Keratinocyte (primary cell): ENCODE results near the gene CA5A. TPM values are rescaled to one million over a fixed set of nuclear protein-coding genes. Genes with fewer than 3 reads are reported as not detected.

ENCODE experiments used
- DNase-seq: peaks from one replicate; pipeline ENCODE4 v3.0.0-alpha.2; 2011; ENCODE audit warnings: low read depth, missing footprints, low spot score
- FAIRE-seq: peaks from 2 replicates; lab custom pipeline; 2011; peaks lifted over from hg19 to GRCh38; lab: Jason Lieb, UNC
- H2AFZ ChIP-seq: 2 replicates; pipeline ENCODE4 v1.6.0; 2012; ENCODE audit warnings: low read length, control low read depth, inconsistent platforms; ENCODE audit not compliant: control insufficient read depth
- H3K27ac ChIP-seq: 2 replicates; pipeline ENCODE4 v1.5.1; 2011; ENCODE audit warnings: low read length; ENCODE audit not compliant: control insufficient read depth, insufficient read depth
- H3K27me3 ChIP-seq: 3 replicates; pipeline ENCODE4 v1.6.0; 2011; ENCODE audit warnings: low read length; ENCODE audit not compliant: control insufficient read depth, insufficient read depth; ENCODE audit errors: extremely low read depth
- H3K36me3 ChIP-seq, 2 experiments: 2 replicates in 1 of 2; 3 replicates in 1 of 2; pipeline ENCODE4 v1.5.1; 2011; ENCODE audit warnings: low read length in 2 of 2, mild to moderate bottlenecking in 1 of 2; ENCODE audit not compliant: control insufficient read depth in 2 of 2, insufficient read depth in 2 of 2; ENCODE audit errors: extremely low read depth in 1 of 2
- H3K4me1 ChIP-seq: 3 replicates; pipeline ENCODE4 v1.5.1; 2011; ENCODE audit warnings: low read length; ENCODE audit not compliant: control insufficient read depth, insufficient read depth; ENCODE audit errors: extremely low read depth
- H3K4me2 ChIP-seq: 3 replicates; pipeline ENCODE4 v1.6.0; 2011; ENCODE audit warnings: low read depth, low read length; ENCODE audit not compliant: control insufficient read depth, insufficient read depth; ENCODE audit errors: extremely low read depth
- H3K4me3 ChIP-seq, 3 experiments: fragments of 200-600 bp in 1 of 3; sonication (generic) in 1 of 3; 2 replicates in 2 of 3; 3 replicates in 1 of 3; pipeline ENCODE4 v1.5.1; 2011 to 2016; ENCODE audit warnings: low read length in 3 of 3, mild to moderate bottlenecking in 3 of 3, control low read depth in 2 of 3, inconsistent platforms in 1 of 3, low read depth in 1 of 3, mixed read lengths in 1 of 3, mixed run types in 1 of 3, moderate library complexity in 1 of 3; ENCODE audit not compliant: control insufficient read depth in 2 of 3, insufficient read depth in 2 of 3; ENCODE audit errors: extremely low read depth in 1 of 3
- H3K79me2 ChIP-seq: 2 replicates; pipeline ENCODE4 v1.6.0; 2012; ENCODE audit warnings: low read length; ENCODE audit not compliant: control insufficient read depth, insufficient read depth
- H3K9ac ChIP-seq: 3 replicates; pipeline ENCODE4 v1.6.0; 2011; ENCODE audit warnings: low read length; ENCODE audit not compliant: control insufficient read depth, insufficient read depth; ENCODE audit errors: extremely low read depth
- H3K9me1 ChIP-seq: 3 replicates; pipeline ENCODE4 v1.6.0; 2011; ENCODE audit warnings: low read length; ENCODE audit not compliant: control insufficient read depth, insufficient read depth; ENCODE audit errors: extremely low read depth
- H3K9me3 ChIP-seq: 2 replicates; pipeline ENCODE4 v1.5.1; 2012; ENCODE audit warnings: low read depth, low read length; ENCODE audit not compliant: control insufficient read depth
- H4K20me1 ChIP-seq: 3 replicates; pipeline ENCODE4 v1.6.0; 2011; ENCODE audit warnings: low read length; ENCODE audit not compliant: control insufficient read depth, insufficient read depth; ENCODE audit errors: extremely low read depth
- EZH2 ChIP-seq: IDR thresholded peaks from one replicate; pipeline ENCODE4 v1.6.1; 2012; ENCODE audit warnings: inconsistent platforms, mild to moderate bottlenecking, low read length, moderate library complexity
- dilution Hi-C: fragments of 300-500 bp; cut with MboI; formaldehyde crosslinking; loops from one replicate; pipeline ENCODE4 v1.7.0; 2020; ENCODE audit warnings: low sequenced_read_pairs; ENCODE audit not compliant: extremely low pct_ligation_motif_present
- polyA plus RNA-seq, 5 experiments: library from polyadenylated mRNA; depleted of rRNA in 3 of 5; stranded (reverse) in 3 of 5; stranded (forward) in 1 of 5; unstranded in 1 of 5; fragments of >200 nt; gene quantifications; 1 replicate in 1 of 5; 2 replicates in 3 of 5; 3 replicates in 1 of 5; pipeline versions ENCODE4 v1.2.1 to v1.2.3, GENCODE V29; 2011 to 2012; ENCODE audit warnings: missing spikeins in 2 of 5, low read depth in 1 of 5, low replicate concordance in 1 of 5
- TF ChIP-seq, protein P1 (sequence below), 3 experiments: IDR thresholded peaks in 1 of 3; conservative IDR thresholded peaks in 1 of 3; optimal IDR thresholded peaks in 1 of 3; 2 replicates in 2 of 3; 3 replicates in 1 of 3; pipeline versions ENCODE3 to v1.5.1; 2011; ENCODE audit warnings: low read length in 3 of 3, mild to moderate bottlenecking in 3 of 3, moderate library complexity in 2 of 3, control low read depth in 1 of 3, inconsistent platforms in 1 of 3; ENCODE audit not compliant: insufficient read depth in 2 of 3; ENCODE audit errors: extremely low read depth in 1 of 3

CA5A gene
- polyA plus RNA-seq, 1 donor (not counting 4 experiments of a cell fraction or from before 2014, with no cell fraction given): not detected

- H3K27ac ChIP-seq: no peak overlapping the region
- no peaks in the 10 kb centered on the region for H4K20me1 ChIP-seq
- dilution Hi-C loops: no loop called here
- H3K4me3 ChIP-seq: no peak overlapping the region
- H3K27me3 ChIP-seq: peaks cover 9% of the 10 kb centered on the region
- FAIRE-seq: no peak
- H3K9me1 ChIP-seq: no peaks in the 10 kb centered on the region
- peaks cover 11% of the 10 kb centered on the region for H3K4me1 ChIP-seq
- no peaks in the 10 kb centered on the region for H3K9me3 ChIP-seq
- H3K4me2 ChIP-seq: no peak overlapping the region
- TF ChIP-seq, protein P1, sequence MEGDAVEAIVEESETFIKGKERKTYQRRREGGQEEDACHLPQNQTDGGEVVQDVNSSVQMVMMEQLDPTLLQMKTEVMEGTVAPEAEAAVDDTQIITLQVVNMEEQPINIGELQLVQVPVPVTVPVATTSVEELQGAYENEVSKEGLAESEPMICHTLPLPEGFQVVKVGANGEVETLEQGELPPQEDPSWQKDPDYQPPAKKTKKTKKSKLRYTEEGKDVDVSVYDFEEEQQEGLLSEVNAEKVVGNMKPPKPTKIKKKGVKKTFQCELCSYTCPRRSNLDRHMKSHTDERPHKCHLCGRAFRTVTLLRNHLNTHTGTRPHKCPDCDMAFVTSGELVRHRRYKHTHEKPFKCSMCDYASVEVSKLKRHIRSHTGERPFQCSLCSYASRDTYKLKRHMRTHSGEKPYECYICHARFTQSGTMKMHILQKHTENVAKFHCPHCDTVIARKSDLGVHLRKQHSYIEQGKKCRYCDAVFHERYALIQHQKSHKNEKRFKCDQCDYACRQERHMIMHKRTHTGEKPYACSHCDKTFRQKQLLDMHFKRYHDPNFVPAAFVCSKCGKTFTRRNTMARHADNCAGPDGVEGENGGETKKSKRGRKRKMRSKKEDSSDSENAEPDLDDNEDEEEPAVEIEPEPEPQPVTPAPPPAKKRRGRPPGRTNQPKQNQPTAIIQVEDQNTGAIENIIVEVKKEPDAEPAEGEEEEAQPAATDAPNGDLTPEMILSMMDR (optimal IDR thresholded peaks at IDR 0.05 in 1 of 3, IDR thresholded peaks at IDR 0.05 in 1 of 3, conservative IDR thresholded peaks at IDR 0.05 in 1 of 3; ENCODE audit: extremely low read depth in 1 of 3, insufficient read depth in 2 of 3, low read length in 3 of 3): no peak
- no peak for TF ChIP-seq EZH2
- H3K9ac ChIP-seq: no peak overlapping the region
- no peaks in the 10 kb centered on the region for H3K36me3 ChIP-seq
- H3K79me2 ChIP-seq: no peaks in the 10 kb centered on the region
- no peak for DNase-seq
- no peak overlapping the region for H2AFZ ChIP-seq
Measured at GRCh38 chr16:87919681-87919994, 16.7 kb downstream of the CA5A start.

- H3K79me2 ChIP-seq: no peaks in the 10 kb centered on the region
- H4K20me1 ChIP-seq: no peaks in the 10 kb centered on the region
- peak overlapping the region; percentile 67 for H3K4me2 ChIP-seq
- no peak overlapping the region for H3K4me3 ChIP-seq
- H3K36me3 ChIP-seq: no peaks in the 10 kb centered on the region
- H3K4me1 ChIP-seq: peaks cover 5% of the 10 kb centered on the region
- no peak for FAIRE-seq
- H3K9me1 ChIP-seq: no peaks in the 10 kb centered on the region
- dilution Hi-C loops: no loop called here
- no peak for DNase-seq
- H3K27ac ChIP-seq: no peak overlapping the region
- H2AFZ ChIP-seq: peak overlapping the region; percentile 67
- peak overlapping the region; percentile 37 for H3K9ac ChIP-seq
- peaks cover 9% of the 10 kb centered on the region for H3K27me3 ChIP-seq
- no peak for TF ChIP-seq EZH2
- TF ChIP-seq, protein P1 (optimal IDR thresholded peaks at IDR 0.05 in 1 of 3, IDR thresholded peaks at IDR 0.05 in 1 of 3, conservative IDR thresholded peaks at IDR 0.05 in 1 of 3; ENCODE audit: extremely low read depth in 1 of 3, insufficient read depth in 2 of 3, low read length in 3 of 3): no peak
- no peaks in the 10 kb centered on the region for H3K9me3 ChIP-seq
Measured at GRCh38 chr16:87918866-87919680, 17.3 kb downstream of the CA5A start.
